ENCODE measurements around the gene SRSF5. TPM values are rescaled to one million over a fixed set of nuclear protein-coding genes. Genes with fewer than 3 reads are reported as not detected.

The SRSF5 gene
- total RNA-seq (2022; extraction: Qiagen RNA extraction) = 209 to 372 TPM (median 243 TPM) in 5 replicates

GRCh38 chr14:69766984-69767368 is at the start of gene SRSF5:
TSS of gene SRSF5 (plus strand) at chr14:69767142. CDS start at chr14:69768157, 1,015 bp downstream.

GRCh38 chr14:69796797-69797500 is 30.0 kb downstream of the SRSF5 start, which contains the start of gene SLC10A1:
TSS of gene SLC10A1 (minus strand) at chr14:69797241. CDS start at chr14:69797155, 86 bp downstream.

Other genes starting within 250 kb of the SRSF5 start
- 0.06 to 0.07 TPM in 2 of 5 replicates, not detected in the others for gene CCDC177, start 192.3 kb upstream of the SRSF5 start, total RNA-seq (2022; extraction: Qiagen RNA extraction)
- 6.3 to 7.7 TPM (median 7.3 TPM) in 5 replicates for gene SUSD6, start 155.5 kb upstream of the SRSF5 start, total RNA-seq (2022; extraction: Qiagen RNA extraction)
- gene SLC10A1, start 30.1 kb downstream of the SRSF5 start, total RNA-seq (2022; extraction: Qiagen RNA extraction) = not detected in 5 replicates
- 14.9 to 22.8 TPM (median 17.4 TPM) in 5 replicates for gene SMOC1, start 112.3 kb downstream of the SRSF5 start, total RNA-seq (2022; extraction: Qiagen RNA extraction)

Measured in A549 treated with Mapracorat at 1 μM for 4 hours (cell line).